Esophagus squamous epithelium (tissue), 4 donors: Measurements from ENCODE around the gene RER1.

ENCODE experiments used
- CTCF ChIP-seq, 6 experiments: fragments of 450-650 bp in 4 of 6; fragments of 200-600 bp in 2 of 6; sonication (generic) in 2 of 6; IDR thresholded peaks; one replicate each; pipeline ENCODE4 v1.5.1; 2016 to 2019; ENCODE audit warnings: antibody characterized with exemption in 6 of 6, mild to moderate bottlenecking in 4 of 6, moderate library complexity in 4 of 6
- POLR2A ChIP-seq, 4 donors: fragments of 450-650 bp; IDR thresholded peaks; one replicate each; pipeline ENCODE4 v1.6.1; 2017; ENCODE audit warnings: antibody characterized with exemption in 4 of 4, mild to moderate bottlenecking in 4 of 4, moderate library complexity in 3 of 4

GRCh38 chr1:2394761-2395160 lies 3.1 kb downstream of the RER1 start:
- no peak for TF ChIP-seq CTCF (IDR thresholded peaks at IDR 0.05)
- TF ChIP-seq POLR2A (IDR thresholded peaks at IDR 0.05): no peak
